Amniotic stem cell (primary cell): ENCODE results near the gene RBMS1.
"Not testable (repeated sequence)": the region's sequence is repeated elsewhere in the genome, so short reads cannot be mapped to it uniquely, and the experiment has no call there.

Source experiments
- DNase-seq: peaks from one replicate; lab custom pipeline; 2025; lab: John Stamatoyannopoulos, UW

The RBMS1 gene

GRCh38 chr2:160469621-160470204 lies 23.9 kb downstream of the RBMS1 start:
- DNase-seq = no peak

GRCh38 chr2:160469164-160469563 lies 24.4 kb downstream of the RBMS1 start:
- no peak for DNase-seq

- DNase-seq = no peak
Measured at GRCh38 chr2:160467086-160467485, 26.5 kb downstream of the RBMS1 start.

- DNase-seq = no peak
Measured at GRCh38 chr2:160465406-160465805, 28.2 kb downstream of the RBMS1 start.

- DNase-seq = no peak
Measured at GRCh38 chr2:160465002-160465401, 28.6 kb downstream of the RBMS1 start.

- no peak for DNase-seq
Measured at GRCh38 chr2:160464017-160464416, 29.6 kb downstream of the RBMS1 start.

- DNase-seq = no peak
Measured at GRCh38 chr2:160463245-160463644, 30.4 kb downstream of the RBMS1 start.

- DNase-seq = no peak
Measured at GRCh38 chr2:160460333-160460731, 33.3 kb downstream of the RBMS1 start.

GRCh38 chr2:160459538-160460332 lies 33.9 kb downstream of the RBMS1 start:
- DNase-seq = no peak

- DNase-seq = no peak
Measured at GRCh38 chr2:160458718-160459453, 34.7 kb downstream of the RBMS1 start.

GRCh38 chr2:160457588-160457987 lies 36.0 kb downstream of the RBMS1 start:
- no peak for DNase-seq

- DNase-seq = no peak
Measured at GRCh38 chr2:160454070-160454797, 39.4 kb downstream of the RBMS1 start.

GRCh38 chr2:160453111-160453820 lies 40.3 kb downstream of the RBMS1 start:
- DNase-seq = no peak

- DNase-seq = no peak
Measured at GRCh38 chr2:160450486-160450885, 43.1 kb downstream of the RBMS1 start.

- DNase-seq = not testable (repeated sequence)
Measured at GRCh38 chr2:160448821-160449220, 44.8 kb downstream of the RBMS1 start.

- DNase-seq = no peak
Measured at GRCh38 chr2:160445673-160446072, 47.9 kb downstream of the RBMS1 start.

GRCh38 chr2:160442603-160443002 lies 51.0 kb downstream of the RBMS1 start:
- no peak for DNase-seq

- DNase-seq = no peak
Measured at GRCh38 chr2:160440888-160441287, 52.7 kb downstream of the RBMS1 start.

GRCh38 chr2:160439038-160439437 lies 54.6 kb downstream of the RBMS1 start:
- DNase-seq = not testable (repeated sequence)

- no peak for DNase-seq
Measured at GRCh38 chr2:160437273-160437672, 56.3 kb downstream of the RBMS1 start.

GRCh38 chr2:160434254-160434948 lies 59.2 kb downstream of the RBMS1 start:
- no peak for DNase-seq
